Activated CD4-positive, alpha-beta memory T cell treated with anti-CD3 and anti-CD28 coated beads, Interleukin-2, amount 10 ng/mL, durations not matched to agents 7 days and 5 days (primary cell): ENCODE measurements around the gene ZNF891. TPM values are rescaled to one million over a fixed set of nuclear protein-coding genes. Genes with fewer than 3 reads are reported as not detected.

Source experiments
- total RNA-seq, 2 experiments: library from RNA; stranded (reverse); gene quantifications; one replicate each; pipeline ENCODE4 v1.2.3, GENCODE V29; 2021

The ZNF891 gene
- total RNA-seq, 2 experiments from 2014 or later, result 1.6 TPM

Other genes with a start within 250 kb of the ZNF891 start
- 10 to 100 TPM; 78.7 to 78.8 TPM for gene CHFR, start 242.7 kb downstream of the ZNF891 start, total RNA-seq
- gene ZNF605, start 174.0 kb downstream of the ZNF891 start, total RNA-seq, result 1 to 10 TPM; 7.2 to 7.9 TPM
- 10 to 100 TPM; 15.2 to 15.5 TPM for gene ZNF26, start 143.9 kb downstream of the ZNF891 start, total RNA-seq
- gene ZNF84, start 92.8 kb downstream of the ZNF891 start, total RNA-seq, result 10 to 100 TPM; 17.4 to 17.5 TPM
- 10 to 100 TPM; 15.8 to 18.8 TPM for gene ZNF140, start 49.4 kb downstream of the ZNF891 start, total RNA-seq
- gene ZNF10, start 353 bp upstream of the ZNF891 start, total RNA-seq, result 1 to 10 TPM; 4.7 to 4.8 TPM
- gene ZNF268, start 51.2 kb upstream of the ZNF891 start, total RNA-seq, result 10 to 100 TPM; 15.8 to 18.4 TPM
- gene ANHX, start 105.6 kb upstream of the ZNF891 start, total RNA-seq, result not detected